Activated T-cell treated with anti-CD3 and anti-CD28 coated beads for 48 hours (primary cell): ENCODE data around the gene SPINK14.

Experiments
- DNase-seq: peaks from one replicate; pipeline ENCODE4 v3.0.0-alpha.2; 2020; ENCODE audit warnings: low read depth

Gene SPINK14

DNA sequence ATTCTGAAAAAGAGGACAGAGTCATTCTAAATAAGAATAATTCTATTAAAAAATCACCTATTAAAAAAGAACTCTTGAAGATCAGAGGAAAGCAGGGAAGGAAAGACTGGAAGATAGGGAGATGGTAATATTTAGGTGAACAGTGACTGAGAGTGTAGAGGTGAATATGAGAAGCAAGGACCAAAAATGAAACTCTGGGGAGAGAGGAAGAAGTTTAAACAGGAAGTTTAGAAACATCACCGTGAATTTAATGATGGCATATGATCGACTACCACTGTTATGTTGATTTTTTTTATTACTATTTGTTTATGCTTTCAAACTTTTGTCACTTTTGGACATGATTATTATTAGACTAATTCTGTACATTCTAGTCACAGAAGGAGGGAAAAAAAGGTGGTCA lies 32.8 kb downstream of the SPINK14 start:
- DNase-seq, result no peak

DNA sequence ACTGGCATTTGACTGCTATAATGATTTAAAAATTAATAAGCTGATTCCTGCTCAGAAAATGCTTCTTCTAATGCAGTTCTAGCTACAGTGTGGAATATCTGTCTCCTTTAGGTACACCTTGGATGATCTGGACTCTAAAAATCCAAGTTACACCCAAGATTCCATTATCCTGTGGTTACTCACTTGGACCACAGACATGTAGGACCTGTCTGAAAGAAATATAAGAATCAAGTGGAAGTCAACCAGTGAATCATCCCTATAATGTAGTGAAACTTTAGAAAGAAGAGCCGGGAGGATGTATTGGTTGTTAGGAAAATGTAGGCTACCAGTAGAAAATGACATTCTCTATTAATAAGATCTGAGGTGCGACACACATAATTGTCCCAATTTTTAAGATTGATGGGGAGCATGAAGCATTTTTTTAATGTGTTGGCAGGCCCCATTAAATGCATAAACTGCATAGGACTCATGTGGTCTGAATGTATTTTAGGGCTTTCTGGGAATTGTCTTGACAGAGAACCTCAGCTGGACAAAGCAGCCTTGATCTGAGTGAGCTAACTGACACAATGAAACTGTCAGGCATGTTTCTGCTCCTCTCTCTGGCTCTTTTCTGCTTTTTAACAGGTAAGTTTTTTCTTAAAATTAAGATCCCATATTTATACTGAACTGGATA lies 34.3 kb downstream of the SPINK14 start, which contains the start of gene SPINK6:
Gene SPINK6 (plus strand): TSS at position 512 of the 673 bp plus-strand sequence. CDS start 55 bp downstream, at position 567.
- DNase-seq, result no peak

DNA sequence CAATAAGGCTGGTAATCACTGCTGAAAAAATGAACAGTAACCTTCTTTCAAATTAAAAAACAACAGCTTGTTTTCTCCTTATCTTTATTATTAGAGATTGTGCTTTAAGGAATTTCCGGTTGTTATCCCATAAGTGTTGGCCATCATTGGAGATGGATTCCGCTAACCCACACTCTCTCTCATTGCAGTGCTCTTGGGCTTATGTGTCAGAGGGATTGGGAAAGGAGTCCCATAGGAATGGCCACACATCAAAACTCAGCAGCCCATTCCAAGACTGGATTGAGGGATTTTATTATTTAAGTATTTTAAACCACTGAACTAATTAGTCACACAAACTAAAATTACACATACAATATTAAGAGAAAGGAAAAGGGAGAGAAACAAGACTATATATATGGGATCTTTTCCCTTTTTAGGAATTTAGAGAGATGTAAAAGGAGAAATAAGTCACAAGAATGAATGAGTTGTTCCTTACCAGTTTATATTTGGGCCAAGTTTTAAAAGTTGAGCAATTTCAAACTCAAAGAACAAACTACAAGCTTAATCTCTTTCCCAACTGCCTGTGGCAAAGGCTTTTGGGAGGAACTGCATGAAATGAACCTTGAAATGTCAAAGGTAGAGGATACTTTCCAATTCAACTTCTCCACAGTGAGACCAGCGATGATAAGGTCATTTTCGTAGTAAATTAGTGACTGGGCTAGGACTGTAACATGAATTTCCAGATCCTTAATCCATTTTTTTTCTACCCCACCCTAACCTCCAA lies 36.9 kb downstream of the SPINK14 start:
- DNase-seq, result no peak

DNA sequence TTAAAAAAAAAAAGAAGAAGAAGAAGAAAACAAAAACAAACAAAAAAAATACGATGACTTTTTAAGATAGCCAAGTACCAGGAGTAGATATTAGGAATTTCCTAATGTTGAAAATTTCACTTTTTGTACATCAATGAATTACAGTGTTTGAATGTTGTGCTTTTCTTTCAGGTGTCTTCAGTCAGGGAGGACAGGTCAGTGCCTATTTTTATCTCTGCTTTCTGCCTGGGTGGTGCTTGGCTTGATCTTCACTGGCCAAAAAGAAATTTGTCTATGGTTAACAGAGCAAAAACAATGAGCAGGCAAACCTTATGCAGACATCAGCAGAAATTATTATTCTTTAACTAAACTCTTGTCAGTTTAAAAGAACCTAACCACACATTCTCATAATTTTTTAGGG lies 37.5 kb downstream of the SPINK14 start:
- DNase-seq, result no peak

- DNase-seq, result no peak
Observed at GRCh38 chr5:148206620-148207019, 38.3 kb downstream of the SPINK14 start.

- no peak for DNase-seq
Observed at GRCh38 chr5:148208226-148208625, 39.9 kb downstream of the SPINK14 start.

DNA sequence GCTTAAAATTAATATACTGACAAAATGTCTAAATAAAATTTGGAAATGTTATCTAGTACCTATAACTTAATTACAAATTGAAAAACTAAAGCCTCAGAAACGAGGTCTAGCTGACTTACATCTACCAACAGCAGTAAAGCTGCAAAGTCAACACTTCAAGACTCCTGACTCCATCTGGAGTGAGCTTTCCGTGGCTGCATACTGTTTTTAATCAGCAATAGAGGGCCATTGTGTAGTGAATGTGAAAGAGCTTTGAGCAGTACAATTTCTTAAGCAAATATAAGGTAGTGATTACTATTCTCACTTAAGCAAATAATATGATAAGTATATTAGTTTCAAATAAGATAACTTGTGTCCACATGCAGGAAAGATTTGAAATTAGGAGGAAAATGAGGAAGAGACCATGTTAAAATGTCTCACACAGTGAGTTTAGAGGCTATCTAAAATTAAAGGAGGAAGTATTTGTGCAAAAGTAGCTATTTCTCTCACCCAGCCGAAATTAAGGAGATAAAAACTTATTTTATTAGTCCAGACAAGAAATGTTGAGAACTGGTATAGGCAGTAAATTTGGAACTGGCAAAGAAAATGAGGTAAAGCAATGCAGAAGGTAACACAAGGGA lies 40.9 kb downstream of the SPINK14 start:
- DNase-seq, result no peak

- no peak for DNase-seq
Observed at GRCh38 chr5:148214665-148215185, 46.4 kb downstream of the SPINK14 start.

DNA sequence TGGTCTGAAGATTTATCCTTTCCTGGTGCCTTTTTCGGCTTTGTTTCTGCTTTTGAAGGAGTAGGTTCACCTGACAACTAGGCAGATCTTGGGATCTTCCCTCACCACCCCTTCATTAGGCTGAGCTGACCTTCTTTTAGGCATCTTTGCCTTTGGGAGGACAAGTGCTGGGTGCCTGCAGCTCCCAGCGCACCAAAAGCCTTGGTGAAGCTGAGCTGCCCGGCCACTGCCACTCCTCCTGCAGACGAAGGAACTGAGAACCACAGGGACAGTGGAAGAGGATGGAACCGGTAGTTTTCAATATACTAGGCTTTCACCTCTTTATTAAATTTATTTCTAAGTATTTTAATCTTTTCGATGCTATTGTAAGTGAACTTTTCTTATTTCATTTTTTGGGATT lies 53.2 kb downstream of the SPINK14 start:
- no peak for DNase-seq

- no peak for DNase-seq
Observed at GRCh38 chr5:148224117-148224742, 55.9 kb downstream of the SPINK14 start.
